Endodermal cell (in vitro differentiated cells): ENCODE results near the gene MAP3K9. TPM values are rescaled to one million over a fixed set of nuclear protein-coding genes. Genes with fewer than 3 reads are reported as not detected.

Experiments used
- DNase-seq: peaks from one replicate; pipeline ENCODE4 v3.0.0-alpha.2; 2017
- H3K27ac ChIP-seq: 2 replicates; pipeline ENCODE4 v1.5.1; 2013; ENCODE audit warnings: mild to moderate bottlenecking, low read depth, low read length, moderate library complexity
- H3K27me3 ChIP-seq: 2 replicates; pipeline ENCODE4 v1.6.1; 2013; ENCODE audit warnings: mild to moderate bottlenecking, low read length, moderate library complexity; ENCODE audit not compliant: insufficient read depth, control insufficient read depth, poor library complexity, severe bottlenecking
- H3K36me3 ChIP-seq: 2 replicates; pipeline ENCODE4 v1.7.0; 2013; ENCODE audit warnings: mild to moderate bottlenecking, low read length, moderate library complexity; ENCODE audit not compliant: control insufficient read depth, insufficient read depth
- H3K4me1 ChIP-seq: one replicate; pipeline ENCODE4 v1.7.0; 2013; ENCODE audit warnings: low read length; ENCODE audit not compliant: control insufficient read depth, insufficient read depth
- H3K4me3 ChIP-seq: 2 replicates; pipeline ENCODE4 v1.5.1; 2013; ENCODE audit warnings: mild to moderate bottlenecking, low read length, moderate library complexity
- H3K9ac ChIP-seq: 2 replicates; pipeline ENCODE4 v1.6.1; 2013; ENCODE audit warnings: mild to moderate bottlenecking, low read length, moderate library complexity; ENCODE audit not compliant: poor library complexity, severe bottlenecking; ENCODE audit errors: extremely low read depth
- H3K9me3 ChIP-seq: 2 replicates; pipeline ENCODE4 v1.6.1; 2013; ENCODE audit warnings: mild to moderate bottlenecking, low read length, moderate library complexity; ENCODE audit not compliant: control insufficient read depth
- H3K27ac Mint-ChIP-seq: 2 replicates; pipeline ENCODE4 v1.8.0; 2020; ENCODE audit warnings: mixed read lengths
- H3K27me3 Mint-ChIP-seq: 2 replicates; pipeline ENCODE4 v1.8.0; 2021; ENCODE audit warnings: mild to moderate bottlenecking, mixed read lengths; ENCODE audit not compliant: insufficient read depth
- H3K36me3 Mint-ChIP-seq: 2 replicates; pipeline ENCODE4 v1.8.0; 2020; ENCODE audit warnings: low read depth, mixed read lengths
- H3K4me1 Mint-ChIP-seq: 2 replicates; pipeline ENCODE4 v1.8.0; 2020; ENCODE audit warnings: mixed read lengths
- H3K4me3 Mint-ChIP-seq: 2 replicates; pipeline ENCODE4 v1.8.0; 2020; ENCODE audit warnings: mild to moderate bottlenecking, moderate library complexity, mixed read lengths
- H3K9me3 Mint-ChIP-seq: 2 replicates; pipeline ENCODE4 v1.8.0; 2020; ENCODE audit warnings: mild to moderate bottlenecking, mixed read lengths
- WGBS, 2 experiments: methylation state at CpG; one replicate each; pipeline versions ENCODE4 v1.1.5 to v1.1.7; 2013; ENCODE audit warnings: missing lambda C conversion rate in 2 of 2, mixed read lengths in 1 of 2; ENCODE audit not compliant: insufficient coverage in 1 of 2, insufficient read length in 1 of 2; 5-methylcytosine and 5-hydroxymethylcytosine counted together
- total RNA-seq, 2 donors: library from RNA; stranded (reverse); fragmentation: NEBNext Ultra II Directional in 1 of 2; extraction: Animal tissue kit (Norgen Biotek cat#: 25700) in 1 of 2; gene quantifications; 2 replicates in 1 of 2; 3 replicates in 1 of 2; pipeline ENCODE4 v1.2.1, GENCODE V29; 2021
- TF ChIP-seq, protein P1 (sequence below): fragments of 200-600 bp; sonication (generic); conservative IDR thresholded peaks from 2 replicates; pipeline ENCODE4 v1.5.0; 2021; ENCODE audit warnings: antibody characterized with exemption, mild to moderate bottlenecking

Gene MAP3K9
- total RNA-seq, 2 donors from 2014 or later: 34.1 to 38.5 TPM

DNA sequence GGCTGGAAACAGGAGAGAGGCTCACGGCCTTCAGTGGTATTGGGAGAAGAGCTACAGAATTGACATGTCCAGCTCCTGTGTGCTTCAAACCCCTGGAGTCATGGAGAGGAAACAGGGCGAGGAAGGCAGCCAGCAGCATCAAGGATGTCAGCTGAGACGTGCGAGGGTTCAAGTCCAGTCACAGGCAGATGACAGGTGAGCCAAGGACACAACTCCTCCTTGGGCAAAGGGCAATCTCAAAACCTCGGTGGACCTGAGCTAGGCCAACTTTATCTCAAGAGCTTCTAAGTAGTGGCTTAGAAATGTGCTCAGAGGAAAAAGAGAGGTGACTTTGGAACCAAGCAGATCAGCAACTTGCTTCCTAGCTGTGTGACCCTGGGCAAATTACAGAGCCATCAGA, 86.0 kb downstream of the MAP3K9 start:
- DNase-seq: no peak
- H3K9me3 ChIP-seq: no peaks in the 10 kb centered on the region
- H3K4me1 Mint-ChIP-seq: peaks cover 34% of the 10 kb centered on the region
- H3K4me3 Mint-ChIP-seq: no peak overlapping the region
- H3K27me3 ChIP-seq: no peaks in the 10 kb centered on the region
- H3K36me3 Mint-ChIP-seq: peaks cover 19% of the 10 kb centered on the region
- TF ChIP-seq, protein P1, sequence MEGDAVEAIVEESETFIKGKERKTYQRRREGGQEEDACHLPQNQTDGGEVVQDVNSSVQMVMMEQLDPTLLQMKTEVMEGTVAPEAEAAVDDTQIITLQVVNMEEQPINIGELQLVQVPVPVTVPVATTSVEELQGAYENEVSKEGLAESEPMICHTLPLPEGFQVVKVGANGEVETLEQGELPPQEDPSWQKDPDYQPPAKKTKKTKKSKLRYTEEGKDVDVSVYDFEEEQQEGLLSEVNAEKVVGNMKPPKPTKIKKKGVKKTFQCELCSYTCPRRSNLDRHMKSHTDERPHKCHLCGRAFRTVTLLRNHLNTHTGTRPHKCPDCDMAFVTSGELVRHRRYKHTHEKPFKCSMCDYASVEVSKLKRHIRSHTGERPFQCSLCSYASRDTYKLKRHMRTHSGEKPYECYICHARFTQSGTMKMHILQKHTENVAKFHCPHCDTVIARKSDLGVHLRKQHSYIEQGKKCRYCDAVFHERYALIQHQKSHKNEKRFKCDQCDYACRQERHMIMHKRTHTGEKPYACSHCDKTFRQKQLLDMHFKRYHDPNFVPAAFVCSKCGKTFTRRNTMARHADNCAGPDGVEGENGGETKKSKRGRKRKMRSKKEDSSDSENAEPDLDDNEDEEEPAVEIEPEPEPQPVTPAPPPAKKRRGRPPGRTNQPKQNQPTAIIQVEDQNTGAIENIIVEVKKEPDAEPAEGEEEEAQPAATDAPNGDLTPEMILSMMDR: no peak
- H3K9ac ChIP-seq: no peak overlapping the region
- H3K27ac Mint-ChIP-seq: no peak overlapping the region
- WGBS, 2 experiments: 93 to 94% methylated on average over 5 of the region's 5 CpGs
- no peak overlapping the region for H3K4me3 ChIP-seq
- H3K27me3 Mint-ChIP-seq: no peaks in the 10 kb centered on the region
- H3K27ac ChIP-seq: no peak overlapping the region
- H3K9me3 Mint-ChIP-seq: no peaks in the 10 kb centered on the region
- peaks cover 29% of the 10 kb centered on the region for H3K36me3 ChIP-seq
- peaks cover 16% of the 10 kb centered on the region for H3K4me1 ChIP-seq

DNA sequence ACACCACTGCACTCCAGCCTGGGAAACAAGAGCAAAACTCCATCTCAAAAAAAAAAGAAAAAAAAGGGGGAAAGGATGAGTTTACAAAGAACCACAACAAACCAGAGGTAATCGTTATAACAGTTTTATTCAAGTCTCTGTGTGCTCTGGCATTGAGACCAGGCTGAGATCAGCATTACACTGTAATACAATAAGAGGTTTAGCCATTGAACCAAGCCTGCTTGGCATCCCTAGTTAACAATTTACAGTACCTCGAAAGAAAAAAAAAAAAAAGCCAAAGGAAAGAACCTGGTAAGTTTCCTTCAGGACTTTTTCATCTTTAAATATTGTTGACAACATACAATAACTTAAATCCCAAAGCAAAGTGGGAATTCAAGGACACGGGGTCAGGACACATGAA, 86.9 kb downstream of the MAP3K9 start:
- TF ChIP-seq, protein P1: no peak
- H3K27me3 ChIP-seq: no peaks in the 10 kb centered on the region
- H3K9ac ChIP-seq: no peak overlapping the region
- peaks cover 14% of the 10 kb centered on the region for H3K36me3 Mint-ChIP-seq
- H3K27ac ChIP-seq: no peak overlapping the region
- H3K4me1 Mint-ChIP-seq: peaks cover 41% of the 10 kb centered on the region
- H3K4me3 ChIP-seq: no peak overlapping the region
- no peak for DNase-seq
- H3K27me3 Mint-ChIP-seq: no peaks in the 10 kb centered on the region
- 89 to 100% methylated on average over 1 to 3 of the region's 3 CpGs for WGBS, 2 experiments
- H3K4me3 Mint-ChIP-seq: no peak overlapping the region
- no peaks in the 10 kb centered on the region for H3K9me3 Mint-ChIP-seq
- H3K9me3 ChIP-seq: no peaks in the 10 kb centered on the region
- peaks cover 20% of the 10 kb centered on the region for H3K36me3 ChIP-seq
- H3K27ac Mint-ChIP-seq: no peak overlapping the region
- H3K4me1 ChIP-seq: peaks cover 18% of the 10 kb centered on the region

DNA sequence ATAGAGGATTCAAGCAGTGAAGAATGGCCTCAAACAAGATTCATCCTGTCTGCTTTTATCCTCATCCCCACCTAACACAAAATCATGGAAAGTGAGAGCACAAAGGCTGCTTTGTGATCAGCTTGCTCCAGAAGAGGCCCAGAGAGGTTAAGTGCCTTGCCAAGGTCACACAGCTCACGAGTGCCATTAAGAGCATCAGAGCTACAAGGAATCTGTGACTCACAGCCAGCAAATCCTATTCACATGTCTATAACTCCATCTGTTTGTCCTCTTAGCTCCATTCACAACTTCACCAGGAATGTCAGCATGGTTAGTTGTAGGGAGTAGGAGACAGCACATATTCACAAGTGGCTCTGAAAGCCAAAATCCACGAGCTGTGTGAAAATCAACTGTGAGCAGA, 87.8 kb downstream of the MAP3K9 start:
- Mint-ChIP-seq H3K27ac (no peak overlapping the region), H3K4me3 (no peak overlapping the region), H3K4me1 (peaks cover 48% of the 10 kb centered on the region), H3K27me3 (no peaks in the 10 kb centered on the region), H3K9me3 (no peaks in the 10 kb centered on the region), H3K36me3 (peaks cover 7% of the 10 kb centered on the region)
- H3K4me3 ChIP-seq: no peak overlapping the region
- peaks cover 12% of the 10 kb centered on the region for H3K36me3 ChIP-seq
- H3K4me1 ChIP-seq: peaks cover 18% of the 10 kb centered on the region
- H3K27me3 ChIP-seq: no peaks in the 10 kb centered on the region
- 93 to 100% methylated on average over 1 to 2 of the region's 2 CpGs for WGBS, 2 experiments
- H3K27ac ChIP-seq: no peak overlapping the region
- no peaks in the 10 kb centered on the region for H3K9me3 ChIP-seq
- no peak for DNase-seq
- H3K9ac ChIP-seq: no peak overlapping the region
- TF ChIP-seq, protein P1: no peak
